ENCODE measurements around the gene RASGRF1.
A peak's percentile ranks its signal among the peaks of the same experiment; 100 is the strongest.

The RASGRF1 gene

GRCh38 chr15:78943692-78944091 is 146.9 kb downstream of the RASGRF1 start:
- no peak for DNase-seq (ENCODE audit: extremely low spot score)
- TF ChIP-seq CTCF (IDR thresholded peaks at IDR 0.05; ENCODE audit: control extremely low read depth, extremely low read depth, low read depth, missing control alignments) = no peak
- CTCF ChIA-PET = interaction anchor here (1.0 to 1.7 kb wide), 3 partner anchors 31 to 37 kb away, joined by 3 to 5 read pairs (median 4); no protein-coding TSS in a partner anchor
- POLR2A ChIA-PET = interaction anchor here (1.5 kb wide), 1 partner anchor 35 kb away, joined by 5 read pairs; no protein-coding TSS in a partner anchor

GRCh38 chr15:78942741-78943140 is 147.8 kb downstream of the RASGRF1 start:
- DNase-seq (ENCODE audit: extremely low spot score) = no peak
- ChIA-PET CTCF (interaction anchor here (1.7 kb wide), 1 partner anchor 35 kb away, joined by 5 read pairs; no protein-coding TSS in a partner anchor), POLR2A (no interaction called here)
- TF ChIP-seq CTCF (IDR thresholded peaks at IDR 0.05; ENCODE audit: control extremely low read depth, extremely low read depth, low read depth, missing control alignments) = no peak

GRCh38 chr15:78938658-78939488 is 151.7 kb downstream of the RASGRF1 start:
- ChIA-PET POLR2A (interaction anchor here (0.6 kb wide), 1 partner anchor 14 kb away, joined by 3 read pairs; no protein-coding TSS in a partner anchor), CTCF (interaction anchor here (1.5 kb wide), 1 partner anchor 13 kb away, joined by 4 read pairs; no protein-coding TSS in a partner anchor)
- no peak for TF ChIP-seq CTCF (IDR thresholded peaks at IDR 0.05; ENCODE audit: control extremely low read depth, extremely low read depth, low read depth, missing control alignments)
- peak; percentile 69 for DNase-seq (ENCODE audit: extremely low spot score)

- ChIA-PET CTCF (interaction anchor here (1.2 to 1.8 kb wide), 3 partner anchors 9 to 42 kb away, joined by 3 to 4 read pairs (median 4); no protein-coding TSS in a partner anchor), POLR2A (interaction anchor here (0.6 kb wide), 1 partner anchor 54 kb away, joined by 3 read pairs; no protein-coding TSS in a partner anchor)
- no peak for TF ChIP-seq CTCF (IDR thresholded peaks at IDR 0.05; ENCODE audit: control extremely low read depth, extremely low read depth, low read depth, missing control alignments)
- DNase-seq (ENCODE audit: extremely low spot score) = no peak
Measured at GRCh38 chr15:78937132-78937739, 153.3 kb downstream of the RASGRF1 start.

- no peak for DNase-seq (ENCODE audit: extremely low spot score)
- no peak for TF ChIP-seq CTCF (IDR thresholded peaks at IDR 0.05; ENCODE audit: control extremely low read depth, extremely low read depth, low read depth, missing control alignments)
- CTCF ChIA-PET = interaction anchor here (1.0 to 1.3 kb wide), 3 partner anchors 13 to 51 kb away, joined by 3 read pairs; no protein-coding TSS in a partner anchor
- POLR2A ChIA-PET = no interaction called here
Measured at GRCh38 chr15:78934655-78935023, 155.9 kb downstream of the RASGRF1 start.

- no peak for TF ChIP-seq CTCF (IDR thresholded peaks at IDR 0.05; ENCODE audit: control extremely low read depth, extremely low read depth, low read depth, missing control alignments)
- CTCF ChIA-PET = interaction anchor here (1.0 kb wide), 1 partner anchor 45 kb away, joined by 3 read pairs; no protein-coding TSS in a partner anchor
- DNase-seq (ENCODE audit: extremely low spot score) = no peak
- POLR2A ChIA-PET = no interaction called here
Measured at GRCh38 chr15:78933823-78934654, 156.5 kb downstream of the RASGRF1 start.
